Activated CD4-positive, alpha-beta memory T cell treated with anti-CD3 and anti-CD28 coated beads, Interleukin-2, amount 10 ng/mL, durations not matched to agents 7 days and 5 days (primary cell): Measurements from ENCODE around the gene SDSL. TPM values are rescaled to one million over a fixed set of nuclear protein-coding genes. Genes with fewer than 3 reads are reported as not detected.

Source experiments
- CTCF ChIA-PET: fragments of 350-600 bp; sonication (Branson Sonifier 250); formaldehyde crosslinking; loops from one replicate; lab custom pipeline; 2021; ENCODE audit warnings: antibody characterized with exemption, inconsistent platforms; lab: Charles Lee
- POLR2A ChIA-PET: fragments of 350-600 bp; sonication (Branson Sonifier 250); formaldehyde crosslinking; loops from one replicate; lab custom pipeline; 2021; ENCODE audit warnings: antibody characterized with exemption; lab: Charles Lee
- DNase-seq: peaks from one replicate; pipeline ENCODE4 v3.0.0-alpha.2; 2020
- H3K27ac Mint-ChIP-seq: one replicate; pipeline ENCODE4 v1.8.0; 2021; ENCODE audit warnings: mild to moderate bottlenecking, mixed read lengths
- H3K27me3 Mint-ChIP-seq: one replicate; pipeline ENCODE4 v1.8.0; 2021; ENCODE audit warnings: mixed read lengths
- H3K36me3 Mint-ChIP-seq: one replicate; pipeline ENCODE4 v1.8.0; 2021; ENCODE audit warnings: low read depth, mixed read lengths
- H3K4me1 Mint-ChIP-seq: one replicate; pipeline ENCODE4 v1.8.0; 2021; ENCODE audit warnings: mixed read lengths
- H3K4me3 Mint-ChIP-seq: one replicate; pipeline ENCODE4 v1.8.0; 2021; ENCODE audit warnings: mild to moderate bottlenecking, mixed read lengths
- H3K9me3 Mint-ChIP-seq: one replicate; pipeline ENCODE4 v1.8.0; 2021; ENCODE audit warnings: mixed read lengths
- total RNA-seq, 2 experiments: library from RNA; stranded (reverse); gene quantifications; one replicate each; pipeline ENCODE4 v1.2.3, GENCODE V29; 2021

The SDSL gene
- total RNA-seq, 2 experiments from 2014 or later = not detected

DNA sequence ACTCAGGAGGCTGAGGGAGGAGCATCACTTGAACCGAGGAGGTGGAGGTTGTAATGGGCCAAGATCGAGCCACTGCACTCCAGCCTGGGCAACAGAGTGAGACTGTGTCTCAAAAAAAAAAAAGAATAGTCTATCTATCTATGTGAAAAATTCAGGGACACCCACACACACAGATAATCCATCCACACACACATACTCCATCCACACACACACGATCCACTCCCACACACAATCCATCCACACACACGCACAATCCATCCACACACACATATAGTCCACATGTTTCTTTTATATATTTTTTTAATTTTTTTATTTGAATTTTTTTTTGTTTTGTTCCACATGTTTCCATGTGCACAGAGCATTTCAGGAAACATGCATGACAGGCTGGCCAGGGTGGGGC, 21.8 kb upstream of the SDSL start:
- no peak overlapping the region for H3K27ac Mint-ChIP-seq

DNA sequence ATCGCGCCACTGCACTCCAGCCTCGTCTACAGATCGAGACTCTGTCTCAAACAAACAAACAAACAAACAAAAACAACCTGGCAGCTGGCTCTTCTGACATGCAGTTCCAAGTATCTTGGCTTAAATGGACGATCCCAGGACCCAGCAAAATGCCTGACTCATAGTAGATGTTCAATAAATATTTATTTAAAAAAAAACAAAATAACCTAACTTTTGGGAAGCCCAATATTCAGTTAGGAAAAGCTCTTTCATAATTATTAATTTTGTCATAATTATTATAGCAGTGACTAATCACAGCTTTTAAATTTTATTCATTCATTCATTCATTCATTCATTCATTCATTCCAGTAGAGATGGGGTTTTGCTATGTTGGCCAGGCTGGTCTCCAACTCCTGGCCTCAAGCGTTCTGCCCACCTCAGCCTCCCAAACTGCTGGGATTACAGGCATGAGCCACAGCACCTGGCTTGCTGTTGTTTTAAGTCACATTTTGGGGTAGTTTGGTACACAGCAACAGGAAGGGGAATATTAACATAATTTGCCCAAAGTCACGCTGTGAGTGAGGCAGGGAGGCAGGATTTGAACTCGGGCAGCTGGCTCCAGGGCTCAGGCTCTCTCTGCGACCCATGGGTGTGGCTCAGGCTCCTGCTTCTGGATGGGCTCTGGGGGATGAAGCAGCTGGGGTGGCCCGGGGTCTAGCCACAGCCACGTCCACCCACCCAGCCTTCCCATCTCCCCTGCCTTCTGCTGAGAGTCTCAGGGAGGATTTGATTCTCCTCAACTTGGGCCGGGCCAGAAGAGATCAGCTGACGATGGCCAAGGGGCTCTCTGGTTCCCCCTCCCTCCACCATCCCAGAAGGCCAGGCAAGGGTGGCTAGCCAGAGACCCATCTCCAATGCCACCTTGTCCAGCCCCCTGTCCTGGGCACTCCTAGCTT, 20.8 kb upstream of the SDSL start:
- POLR2A ChIA-PET = no interaction called here
- Mint-ChIP-seq H3K27ac (no peak overlapping the region), H3K36me3 (no peaks in the 10 kb centered on the region), H3K27me3 (peaks cover 12% of the 10 kb centered on the region), H3K4me1 (no peaks in the 10 kb centered on the region), H3K9me3 (no peaks in the 10 kb centered on the region), H3K4me3 (no peak overlapping the region)
- CTCF ChIA-PET = no interaction called here
- DNase-seq = no peak

More for the DNA sequence above, 21.8 kb upstream of the SDSL start:
- no peak overlapping the region for H3K4me3 Mint-ChIP-seq
- CTCF ChIA-PET = no interaction called here
- DNase-seq = no peak
- POLR2A ChIA-PET = no interaction called here
- H3K9me3 Mint-ChIP-seq = no peaks in the 10 kb centered on the region
- H3K27me3 Mint-ChIP-seq = peaks cover 7% of the 10 kb centered on the region
- H3K36me3 Mint-ChIP-seq = no peaks in the 10 kb centered on the region
- H3K4me1 Mint-ChIP-seq = no peaks in the 10 kb centered on the region

DNA sequence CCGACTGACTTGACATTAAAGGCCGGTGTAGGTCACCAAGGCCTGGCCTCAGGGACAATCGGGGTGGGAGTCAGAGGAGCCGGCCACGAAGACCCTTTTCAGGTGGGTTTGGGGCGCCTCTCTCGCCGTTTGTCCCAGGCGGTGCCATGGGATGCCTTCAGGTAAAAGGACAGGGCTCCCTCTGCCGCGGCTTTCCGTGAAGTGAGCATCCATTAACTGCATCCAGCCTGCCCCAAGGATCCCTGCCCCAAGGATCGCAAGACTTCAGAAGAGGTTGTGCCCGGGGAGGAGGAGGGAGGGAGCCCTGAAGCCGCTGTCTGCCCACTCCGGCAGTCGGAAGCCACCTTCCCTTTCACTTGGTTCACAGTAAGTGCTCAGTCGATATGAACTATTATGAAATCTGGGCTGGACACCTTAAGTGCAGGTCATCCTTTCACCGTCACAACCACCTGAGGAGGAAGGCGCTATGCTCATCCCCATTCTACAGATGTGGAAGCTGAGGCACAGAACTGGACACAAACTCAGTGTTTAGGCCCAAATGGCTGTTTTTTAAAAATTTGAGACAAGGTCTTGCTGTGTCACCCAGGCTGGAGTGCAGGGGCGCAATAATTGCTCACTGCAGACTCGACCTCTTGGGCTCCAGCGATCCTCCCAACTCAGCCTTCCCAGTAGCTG, 19.5 kb upstream of the SDSL start:
- Mint-ChIP-seq H3K9me3 (no peaks in the 10 kb centered on the region), H3K36me3 (no peaks in the 10 kb centered on the region), H3K4me3 (no peak overlapping the region)

DNA sequence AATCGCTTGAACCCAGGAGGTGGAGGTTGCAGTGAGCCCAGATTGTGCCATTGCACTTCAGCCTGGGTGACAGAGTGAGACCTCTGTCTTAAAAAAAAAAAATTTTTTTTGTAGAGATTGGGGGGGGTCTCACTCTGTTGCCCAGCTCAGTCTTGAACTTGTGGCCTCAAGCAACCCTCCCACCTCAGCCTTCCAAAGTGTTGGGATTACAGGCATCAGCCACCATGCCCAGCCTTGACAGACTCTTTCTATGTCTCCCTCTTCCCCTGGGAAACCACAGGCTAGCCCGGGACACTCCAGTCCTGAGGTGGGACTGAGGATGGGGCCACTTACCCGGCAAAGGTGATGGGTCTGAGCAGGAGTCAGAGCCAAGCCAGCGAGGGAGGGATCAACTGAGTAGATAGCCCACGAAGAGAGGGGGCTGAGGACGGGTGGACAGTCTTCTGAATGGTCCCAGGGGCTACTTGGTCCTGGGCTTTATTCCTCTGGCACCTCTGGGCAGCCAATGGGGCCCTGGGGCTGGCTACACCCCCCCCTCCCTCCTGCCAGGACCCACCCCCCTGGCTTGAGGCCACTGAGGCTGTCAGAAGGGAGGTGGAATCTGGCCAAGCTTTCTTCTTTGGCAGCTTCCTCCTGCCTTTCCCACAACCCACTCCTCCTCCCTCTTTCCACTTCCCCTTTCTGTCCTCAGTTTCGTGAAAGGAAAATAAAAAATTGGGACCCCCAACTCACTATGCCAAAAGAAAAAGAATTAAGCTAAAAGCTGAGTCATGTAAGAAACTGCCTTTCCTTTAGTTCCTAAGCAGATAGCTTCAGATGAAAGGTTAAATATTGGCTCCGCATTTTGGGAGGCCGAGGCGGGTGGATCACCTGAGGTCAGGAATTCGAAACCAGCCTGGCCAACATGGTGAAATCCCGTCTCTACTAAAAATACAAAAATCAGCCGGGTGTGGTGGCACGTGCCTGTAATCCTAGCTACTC, 18.5 kb upstream of the SDSL start, which contains the start of gene SDS:
Gene SDS, minus strand, starts transcription at position 453 of the 981 bp plus-strand sequence. CDS start 4,179 bp downstream, outside the sequence.
- H3K4me1 Mint-ChIP-seq = no peaks in the 10 kb centered on the region
- no peaks in the 10 kb centered on the region for H3K36me3 Mint-ChIP-seq
- ChIA-PET CTCF (no interaction called here), POLR2A (no interaction called here)
- H3K9me3 Mint-ChIP-seq = no peaks in the 10 kb centered on the region
- no peak for DNase-seq
- H3K27me3 Mint-ChIP-seq = peaks cover 17% of the 10 kb centered on the region
- H3K27ac Mint-ChIP-seq = no peak within 1 kb of the TSS
- H3K4me3 Mint-ChIP-seq = no peak within 1 kb of the TSS

More for the DNA sequence above, 19.5 kb upstream of the SDSL start:
- Mint-ChIP-seq H3K27me3 (peaks cover 14% of the 10 kb centered on the region), H3K27ac (no peak overlapping the region), H3K4me1 (no peaks in the 10 kb centered on the region)
- POLR2A ChIA-PET = no interaction called here
- DNase-seq = no peak
- CTCF ChIA-PET = no interaction called here

DNA sequence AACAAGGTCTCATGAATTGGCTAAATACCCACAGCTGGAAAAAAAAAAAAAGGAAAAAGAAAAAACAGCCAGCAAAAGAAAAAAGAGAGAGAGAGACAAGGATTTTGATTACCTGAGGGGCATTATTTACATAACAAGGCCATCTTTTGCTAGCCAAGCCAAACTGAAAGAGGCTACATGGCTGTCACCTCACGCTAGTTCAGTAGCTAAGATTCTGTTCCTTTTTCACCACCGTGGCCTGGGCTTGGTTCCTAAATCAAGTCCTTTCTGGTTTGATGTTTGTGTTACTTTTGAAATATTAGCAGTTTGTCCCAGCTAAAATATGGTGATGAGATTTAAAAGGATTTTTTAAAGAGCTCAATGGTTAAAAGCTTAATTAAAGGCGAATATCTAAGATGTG, 16.5 kb upstream of the SDSL start:
- Mint-ChIP-seq H3K27ac (no peak overlapping the region), H3K4me1 (no peaks in the 10 kb centered on the region), H3K27me3 (peaks cover 22% of the 10 kb centered on the region), H3K4me3 (no peak overlapping the region), H3K36me3 (no peaks in the 10 kb centered on the region), H3K9me3 (no peaks in the 10 kb centered on the region)
- CTCF ChIA-PET = interaction anchor here (1.3 kb wide), 1 partner anchor 20 kb away, joined by 4 read pairs; no protein-coding TSS in a partner anchor
- DNase-seq = no peak
- POLR2A ChIA-PET = interaction anchor here (1.1 kb wide), 1 partner anchor 328 kb away, joined by 3 read pairs; no protein-coding TSS in a partner anchor

DNA sequence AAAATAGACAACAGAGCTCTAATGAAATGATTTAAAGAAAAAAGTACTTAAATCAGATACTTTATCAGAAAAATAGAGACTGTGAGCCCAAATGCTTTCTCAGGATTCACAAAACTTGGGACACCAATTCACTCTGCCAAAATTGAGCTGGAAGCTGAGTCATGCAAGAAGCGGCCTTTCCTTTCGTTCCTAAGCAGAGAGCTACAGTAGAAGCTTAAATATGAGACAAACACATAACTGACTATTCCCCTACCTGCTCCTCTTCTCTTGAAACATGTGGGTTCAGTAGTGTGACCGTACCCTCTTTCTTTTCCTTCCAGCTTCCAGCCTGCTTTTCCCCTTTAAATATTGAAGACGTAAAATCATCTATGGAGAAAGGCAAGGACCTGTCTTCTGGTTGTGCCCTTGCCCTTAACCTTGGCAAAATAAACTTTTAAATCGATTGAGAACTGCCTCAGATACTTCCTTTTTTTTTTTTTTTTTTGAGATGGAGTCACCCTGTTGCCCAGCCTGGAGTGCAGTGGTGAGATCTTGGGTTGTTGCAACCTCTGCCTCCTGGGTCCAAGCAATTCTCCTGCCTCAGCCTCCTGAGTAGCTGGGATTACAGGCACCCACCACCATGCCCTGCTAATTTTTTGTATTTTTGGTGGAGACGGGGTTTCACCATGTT, 14.1 kb upstream of the SDSL start:
- no peak for DNase-seq
- CTCF ChIA-PET = interaction anchor here (0.7 to 1.5 kb wide), 2 partner anchors 18 to 211 kb away, joined by 4 to 5 read pairs; no protein-coding TSS in a partner anchor
- H3K9me3 Mint-ChIP-seq = no peaks in the 10 kb centered on the region
- H3K27me3 Mint-ChIP-seq = peaks cover 24% of the 10 kb centered on the region
- H3K27ac Mint-ChIP-seq = no peak overlapping the region
- H3K4me1 Mint-ChIP-seq = no peaks in the 10 kb centered on the region
- POLR2A ChIA-PET = no interaction called here
- H3K4me3 Mint-ChIP-seq = no peak overlapping the region
- H3K36me3 Mint-ChIP-seq = no peaks in the 10 kb centered on the region

DNA sequence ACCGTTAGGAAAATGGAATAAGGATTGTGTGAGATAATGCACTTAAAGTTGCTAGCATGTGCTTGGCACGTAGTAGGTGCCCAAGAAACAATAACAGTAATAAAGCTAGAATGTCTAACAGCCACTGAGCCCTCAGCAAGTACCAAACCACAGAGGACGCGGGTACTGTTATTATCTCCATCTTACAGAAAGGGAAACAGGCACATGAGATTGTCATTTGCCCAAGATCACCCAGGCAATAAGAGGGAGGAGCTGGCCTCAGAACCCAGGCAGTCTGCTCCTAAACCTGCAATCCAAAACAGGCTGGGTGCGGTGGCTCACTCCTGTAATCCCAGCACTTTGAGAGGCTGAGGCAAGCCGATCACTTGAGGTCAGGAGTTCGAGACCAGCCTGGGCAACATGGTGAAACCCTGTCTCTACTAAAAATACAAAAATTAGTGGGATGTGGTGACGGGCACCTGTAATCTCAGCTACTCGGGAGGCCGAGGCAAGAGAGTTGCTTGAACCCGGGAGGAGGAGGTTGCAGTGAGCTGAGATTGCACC, 13.4 kb upstream of the SDSL start:
- Mint-ChIP-seq H3K4me3 (no peak overlapping the region), H3K4me1 (no peaks in the 10 kb centered on the region), H3K36me3 (no peaks in the 10 kb centered on the region), H3K9me3 (no peaks in the 10 kb centered on the region), H3K27me3 (peaks cover 24% of the 10 kb centered on the region), H3K27ac (no peak overlapping the region)
- ChIA-PET CTCF (no interaction called here), POLR2A (no interaction called here)
- DNase-seq = no peak

DNA sequence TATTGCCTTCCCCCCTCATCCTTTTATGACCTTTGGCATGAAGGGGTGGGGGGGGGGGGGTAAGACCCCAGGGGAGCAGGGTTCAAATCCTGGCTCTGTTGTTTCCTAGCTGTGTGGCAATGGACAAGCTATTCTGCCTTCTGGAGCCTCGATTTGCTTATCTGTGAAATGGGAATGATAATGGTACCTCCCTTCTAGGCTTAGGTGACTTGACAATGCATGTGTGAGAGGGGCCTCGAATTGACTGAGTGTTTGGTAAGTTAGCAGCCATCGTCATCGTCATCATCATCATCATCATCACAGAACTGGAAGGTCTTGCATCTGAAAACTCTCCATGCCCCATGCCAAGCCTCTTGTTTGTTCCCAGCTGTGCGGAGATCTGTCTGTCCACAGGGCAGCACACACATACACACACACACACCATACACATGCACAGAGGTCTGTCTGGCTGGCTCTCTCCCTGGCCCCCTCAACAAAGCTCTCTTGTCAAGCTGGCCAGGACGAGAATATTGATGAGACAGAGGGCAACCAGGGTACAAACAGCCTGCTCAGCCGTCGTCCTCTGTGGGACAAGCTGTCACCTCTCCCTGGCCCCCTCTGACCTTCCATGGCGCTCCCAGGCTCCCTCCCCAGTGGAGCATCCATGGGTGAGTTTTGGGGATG, 12.6 kb upstream of the SDSL start:
- peaks cover 22% of the 10 kb centered on the region for H3K27me3 Mint-ChIP-seq
- POLR2A ChIA-PET = no interaction called here
- no peak overlapping the region for H3K4me3 Mint-ChIP-seq

DNA sequence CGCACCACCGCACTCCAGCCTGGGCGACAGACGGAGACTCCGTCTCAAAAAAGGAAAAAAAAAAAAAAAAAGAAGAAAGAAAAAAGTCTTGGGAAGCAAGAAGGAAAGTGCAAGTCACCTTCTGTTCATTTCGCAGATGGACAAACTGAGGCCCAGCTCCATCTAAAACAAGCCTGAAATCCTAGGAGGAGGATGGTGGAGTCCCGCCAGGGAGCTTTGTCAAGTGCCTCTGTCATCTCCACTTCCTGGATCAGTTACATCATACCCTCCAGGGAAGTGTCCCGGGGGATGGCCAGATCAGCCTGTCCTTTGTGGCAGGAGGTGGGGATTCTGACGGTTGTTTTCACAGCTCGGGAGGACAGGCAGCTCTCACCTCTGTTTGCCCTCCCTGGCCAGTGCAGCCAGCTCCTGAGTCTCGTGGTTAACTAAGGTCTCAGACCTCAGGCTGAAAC, 8.7 kb upstream of the SDSL start:
- POLR2A ChIA-PET = no interaction called here
- H3K4me3 Mint-ChIP-seq = no peak overlapping the region
- H3K4me1 Mint-ChIP-seq = no peaks in the 10 kb centered on the region
- H3K36me3 Mint-ChIP-seq = no peaks in the 10 kb centered on the region
- H3K9me3 Mint-ChIP-seq = no peaks in the 10 kb centered on the region
- CTCF ChIA-PET = interaction anchor here (0.8 to 1.4 kb wide), 2 partner anchors 12 to 48 kb away, joined by 3 to 6 read pairs; no protein-coding TSS in a partner anchor
- H3K27ac Mint-ChIP-seq = no peak overlapping the region
- peaks cover 10% of the 10 kb centered on the region for H3K27me3 Mint-ChIP-seq
- DNase-seq = no peak

More for the DNA sequence above, 12.6 kb upstream of the SDSL start:
- no peaks in the 10 kb centered on the region for H3K9me3 Mint-ChIP-seq
- H3K36me3 Mint-ChIP-seq = no peaks in the 10 kb centered on the region
- DNase-seq = no peak
- no peak overlapping the region for H3K27ac Mint-ChIP-seq
- no peaks in the 10 kb centered on the region for H3K4me1 Mint-ChIP-seq
- CTCF ChIA-PET = no interaction called here

DNA sequence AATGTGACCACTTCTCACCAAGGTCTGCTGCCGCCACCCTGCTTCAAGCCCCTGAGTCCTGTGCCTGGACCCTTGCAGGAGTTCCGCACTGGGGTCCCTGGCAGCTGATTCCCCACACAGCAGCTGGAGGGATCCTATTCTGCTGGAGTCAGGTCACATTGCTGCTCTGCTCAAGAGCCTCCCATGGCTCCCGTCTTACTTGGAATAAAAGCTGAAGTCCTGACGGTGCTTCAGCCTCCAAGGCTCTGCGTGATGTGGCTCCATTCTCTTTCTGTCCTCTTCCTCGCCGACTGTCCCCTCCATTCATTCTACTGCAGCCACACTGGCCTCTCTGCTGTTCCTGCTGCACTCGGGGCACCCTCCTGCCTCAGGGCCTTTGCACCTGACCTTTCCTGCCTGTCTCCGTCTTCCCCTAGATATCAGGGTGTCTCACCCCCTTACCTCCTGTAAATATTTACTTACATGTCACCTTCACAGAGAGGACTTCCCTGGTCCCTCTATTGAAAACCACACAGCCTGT, 7.6 kb upstream of the SDSL start:
- H3K36me3 Mint-ChIP-seq = no peaks in the 10 kb centered on the region
- no peak overlapping the region for H3K4me3 Mint-ChIP-seq
- ChIA-PET POLR2A (no interaction called here), CTCF (interaction anchor here (1.4 kb wide), 1 partner anchor 11 kb away, joined by 6 read pairs; no protein-coding TSS in a partner anchor)
- no peak overlapping the region for H3K27ac Mint-ChIP-seq
- no peaks in the 10 kb centered on the region for H3K9me3 Mint-ChIP-seq
- peaks cover 10% of the 10 kb centered on the region for H3K27me3 Mint-ChIP-seq
- H3K4me1 Mint-ChIP-seq = no peaks in the 10 kb centered on the region
- DNase-seq = no peak

DNA sequence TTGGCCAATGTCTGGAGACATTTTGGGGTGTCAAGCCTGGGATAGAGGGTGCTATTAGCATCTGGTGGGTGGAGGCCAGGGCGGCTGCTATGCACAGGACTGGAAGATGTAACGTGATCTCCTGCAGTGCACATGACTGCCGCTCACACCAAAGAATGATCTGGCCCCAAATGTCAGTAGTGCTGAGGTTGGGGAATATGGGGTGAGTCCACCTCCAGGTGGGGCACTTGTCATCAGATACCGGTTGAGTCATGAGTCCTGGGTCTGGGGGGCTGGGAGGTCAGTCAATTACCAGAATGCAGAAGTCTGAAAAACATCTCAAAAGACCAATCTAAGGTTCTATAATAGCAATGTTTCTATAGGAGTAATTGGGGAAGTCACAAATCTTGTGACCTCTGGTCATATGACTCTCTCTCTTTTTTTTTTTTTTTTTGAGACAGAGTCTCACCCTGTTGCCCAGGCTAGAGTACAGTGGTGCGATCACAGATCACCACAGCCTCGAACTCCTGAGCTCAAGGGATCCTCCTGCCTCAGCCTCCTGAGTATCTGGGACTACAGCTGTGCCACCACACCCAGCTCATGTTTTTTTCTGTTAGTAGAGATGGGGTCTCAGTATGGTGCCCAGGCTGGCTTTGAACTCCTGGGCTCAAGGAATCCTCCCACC, 6.0 kb upstream of the SDSL start:
- Mint-ChIP-seq H3K4me1 (no peaks in the 10 kb centered on the region), H3K27ac (no peak overlapping the region), H3K36me3 (no peaks in the 10 kb centered on the region), H3K27me3 (peaks cover 7% of the 10 kb centered on the region), H3K9me3 (no peaks in the 10 kb centered on the region), H3K4me3 (no peak overlapping the region)
- ChIA-PET CTCF (no interaction called here), POLR2A (no interaction called here)
- DNase-seq = no peak
